Measurements from ENCODE around the gene NUP54. TPM values are rescaled to one million over a fixed set of nuclear protein-coding genes. Genes with fewer than 3 reads are reported as not detected.
A peak's percentile ranks its signal among the peaks of the same experiment; 100 is the strongest.

The NUP54 gene
- polyA plus RNA-seq, 1 donor: 47.1 TPM

DNA sequence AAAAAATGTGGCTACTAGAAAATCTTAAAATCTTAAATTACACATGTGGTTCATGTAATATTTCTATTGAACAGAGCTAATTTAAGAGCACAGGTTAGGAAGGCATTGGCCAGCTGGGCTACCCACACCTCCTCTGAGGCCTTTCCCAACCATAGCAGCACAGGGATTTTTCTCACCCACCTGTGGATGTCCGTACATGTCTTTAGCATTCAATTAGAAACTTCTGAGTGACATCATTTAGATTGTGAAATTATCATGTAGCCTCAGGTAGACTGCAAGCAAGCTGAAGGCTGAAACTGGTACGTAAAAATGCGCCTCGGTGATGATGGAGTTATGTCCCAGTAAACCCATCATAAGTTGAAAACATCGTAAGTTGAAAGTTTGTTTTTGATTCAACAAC lies 34.3 kb upstream of the NUP54 start:
- WGBS (ENCODE audit: insufficient coverage, low lambda C conversion rate): 100% methylated on average over 1 of the region's 5 CpGs
- Histone ChIP-seq H3K4me3 (ENCODE audit: low read length) (no peak overlapping the region), H3K4me1 (ENCODE audit: control insufficient read depth, insufficient read depth, low read length) (peaks cover 9% of the 10 kb centered on the region), H3K27me3 (ENCODE audit: control insufficient read depth, insufficient read depth, low read length) (no peaks in the 10 kb centered on the region), H3K36me3 (ENCODE audit: control insufficient read depth, insufficient read depth, low read length) (peaks cover 43% of the 10 kb centered on the region), H3K9me3 (ENCODE audit: control insufficient read depth, low read depth, low read length) (no peaks in the 10 kb centered on the region), H3K27ac (ENCODE audit: low read length) (no peak overlapping the region)
- DNase-seq: no peak

DNA sequence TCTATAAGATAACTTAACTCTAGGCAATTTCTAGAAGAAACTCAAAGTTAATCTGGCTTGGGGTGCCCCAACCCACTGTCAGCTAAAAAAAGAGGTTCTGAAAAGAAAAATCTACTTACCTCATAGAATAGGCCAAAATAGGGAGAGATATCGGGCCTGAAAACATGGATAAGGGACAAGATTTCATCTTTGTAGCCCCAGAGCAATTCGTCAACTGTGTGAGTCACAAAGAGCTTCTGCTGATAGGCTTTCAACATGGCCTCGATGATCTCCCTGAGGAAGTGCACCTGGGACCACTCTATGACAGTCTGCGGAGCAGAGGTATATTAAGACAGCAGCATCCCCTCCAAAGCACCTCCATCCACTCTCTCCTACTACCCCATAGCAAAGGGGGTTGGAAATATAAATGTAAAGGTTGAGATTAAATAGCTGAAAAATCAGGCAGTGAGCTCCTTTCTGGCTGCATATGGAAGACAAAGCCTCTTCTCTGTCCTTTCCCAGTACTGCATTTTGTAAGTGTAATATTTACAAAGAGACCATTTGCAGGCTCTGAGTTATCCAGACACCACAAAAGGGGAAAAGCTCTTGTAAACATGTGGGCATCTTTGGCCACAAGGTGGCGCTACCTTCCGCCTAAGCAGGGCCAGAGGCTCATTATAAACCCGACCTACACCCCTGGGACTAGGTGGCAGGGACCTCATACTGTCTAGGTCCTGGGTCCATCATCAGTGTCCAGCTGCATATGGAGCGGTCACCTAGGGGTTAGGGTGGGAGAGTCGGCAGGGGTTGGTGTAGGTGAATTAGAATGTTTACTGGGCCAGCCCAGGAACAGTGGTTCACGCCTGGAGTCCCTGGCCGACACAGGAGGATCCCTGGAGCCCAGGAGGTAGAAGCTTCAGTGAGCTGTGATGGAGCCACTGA lies 31.5 kb upstream of the NUP54 start:
- Histone ChIP-seq H3K4me3 (ENCODE audit: low read length) (no peak overlapping the region), H3K27me3 (ENCODE audit: control insufficient read depth, insufficient read depth, low read length) (no peaks in the 10 kb centered on the region), H3K4me1 (ENCODE audit: control insufficient read depth, insufficient read depth, low read length) (peaks cover 6% of the 10 kb centered on the region), H3K27ac (ENCODE audit: low read length) (peak overlapping the region; percentile 3), H3K36me3 (ENCODE audit: control insufficient read depth, insufficient read depth, low read length) (peaks cover 51% of the 10 kb centered on the region), H3K9me3 (ENCODE audit: control insufficient read depth, low read depth, low read length) (no peaks in the 10 kb centered on the region)
- peak; percentile 78 to 79 for DNase-seq
- no CpG with 5 or more reads among the region's 11 CpGs for WGBS (ENCODE audit: insufficient coverage, low lambda C conversion rate)

DNA sequence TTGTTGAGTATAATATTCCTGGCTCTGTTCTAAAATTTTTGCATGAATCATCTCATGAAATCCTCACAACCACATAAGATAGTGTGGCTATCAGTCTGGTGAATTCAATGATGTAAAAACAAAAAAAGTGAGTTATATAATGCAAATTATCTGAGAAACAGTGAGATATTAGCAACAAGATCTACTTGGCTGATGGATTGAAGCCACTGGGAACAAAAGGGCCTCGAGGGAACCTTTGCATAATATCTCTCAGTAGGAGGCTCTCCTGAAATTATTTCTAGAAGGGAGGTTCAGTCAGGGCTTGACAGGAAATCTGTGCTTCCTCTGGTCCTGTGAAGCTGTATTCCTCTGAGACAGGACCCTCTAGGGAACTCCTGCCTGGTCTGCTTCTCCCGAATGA lies 30.1 kb upstream of the NUP54 start:
- H3K27ac ChIP-seq (ENCODE audit: low read length): no peak overlapping the region
- no CpG with 5 or more reads among the region's 2 CpGs for WGBS (ENCODE audit: insufficient coverage, low lambda C conversion rate)
- peaks cover 57% of the 10 kb centered on the region for H3K36me3 ChIP-seq (ENCODE audit: control insufficient read depth, insufficient read depth, low read length)
- H3K4me3 ChIP-seq (ENCODE audit: low read length): no peak overlapping the region
- H3K27me3 ChIP-seq (ENCODE audit: control insufficient read depth, insufficient read depth, low read length): no peaks in the 10 kb centered on the region
- peaks cover 6% of the 10 kb centered on the region for H3K4me1 ChIP-seq (ENCODE audit: control insufficient read depth, insufficient read depth, low read length)
- no peaks in the 10 kb centered on the region for H3K9me3 ChIP-seq (ENCODE audit: control insufficient read depth, low read depth, low read length)
- no peak for DNase-seq

DNA sequence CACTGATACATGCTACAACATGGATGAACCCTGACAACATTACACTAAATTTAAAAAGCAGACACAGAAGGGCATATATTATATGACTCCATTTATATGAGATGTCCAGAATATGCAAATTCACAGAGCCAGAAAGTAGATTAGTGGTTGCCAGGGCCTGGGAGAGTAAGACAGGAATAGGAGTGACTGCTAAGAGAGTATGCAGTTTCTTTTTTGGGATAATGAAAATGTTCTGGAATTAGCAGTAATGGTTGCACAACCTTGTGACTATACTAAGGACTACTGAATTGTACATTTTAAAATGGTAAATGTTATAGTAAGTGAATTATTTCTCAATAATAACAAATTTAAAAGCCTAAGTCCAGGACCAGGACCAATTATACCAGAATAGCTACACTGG lies 29.5 kb upstream of the NUP54 start:
- H3K27ac ChIP-seq (ENCODE audit: low read length): no peak overlapping the region
- peaks cover 6% of the 10 kb centered on the region for H3K4me1 ChIP-seq (ENCODE audit: control insufficient read depth, insufficient read depth, low read length)
- H3K4me3 ChIP-seq (ENCODE audit: low read length): no peak overlapping the region
- H3K9me3 ChIP-seq (ENCODE audit: control insufficient read depth, low read depth, low read length): no peaks in the 10 kb centered on the region
- DNase-seq: no peak
- no peaks in the 10 kb centered on the region for H3K27me3 ChIP-seq (ENCODE audit: control insufficient read depth, insufficient read depth, low read length)
- H3K36me3 ChIP-seq (ENCODE audit: control insufficient read depth, insufficient read depth, low read length): peaks cover 62% of the 10 kb centered on the region

DNA sequence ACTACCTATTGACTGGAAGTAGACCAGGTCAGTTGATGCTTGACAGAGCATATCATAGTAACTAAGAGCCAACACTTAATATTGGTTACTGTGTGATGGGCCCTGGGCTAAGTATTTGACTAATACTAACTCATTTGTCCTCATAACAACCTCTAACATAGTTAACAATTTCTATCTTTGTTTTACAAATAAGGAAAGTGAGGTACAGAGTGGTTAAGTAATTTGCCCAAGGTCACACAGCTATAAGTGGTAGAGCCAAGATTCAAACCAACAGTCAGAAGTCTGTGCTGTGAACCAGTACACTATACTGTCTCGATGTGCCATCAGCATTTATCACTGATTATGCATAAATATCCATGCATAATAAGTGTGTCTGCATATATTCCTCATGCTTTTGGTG lies 27.1 kb upstream of the NUP54 start:
- H3K4me1 ChIP-seq (ENCODE audit: control insufficient read depth, insufficient read depth, low read length): peaks cover 6% of the 10 kb centered on the region
- H3K9me3 ChIP-seq (ENCODE audit: control insufficient read depth, low read depth, low read length): no peaks in the 10 kb centered on the region
- WGBS (ENCODE audit: insufficient coverage, low lambda C conversion rate): no CpG with 5 or more reads among the region's 1 CpG
- no peak overlapping the region for H3K27ac ChIP-seq (ENCODE audit: low read length)
- peaks cover 70% of the 10 kb centered on the region for H3K36me3 ChIP-seq (ENCODE audit: control insufficient read depth, insufficient read depth, low read length)
- no peaks in the 10 kb centered on the region for H3K27me3 ChIP-seq (ENCODE audit: control insufficient read depth, insufficient read depth, low read length)
- H3K4me3 ChIP-seq (ENCODE audit: low read length): no peak overlapping the region
- no peak for DNase-seq

DNA sequence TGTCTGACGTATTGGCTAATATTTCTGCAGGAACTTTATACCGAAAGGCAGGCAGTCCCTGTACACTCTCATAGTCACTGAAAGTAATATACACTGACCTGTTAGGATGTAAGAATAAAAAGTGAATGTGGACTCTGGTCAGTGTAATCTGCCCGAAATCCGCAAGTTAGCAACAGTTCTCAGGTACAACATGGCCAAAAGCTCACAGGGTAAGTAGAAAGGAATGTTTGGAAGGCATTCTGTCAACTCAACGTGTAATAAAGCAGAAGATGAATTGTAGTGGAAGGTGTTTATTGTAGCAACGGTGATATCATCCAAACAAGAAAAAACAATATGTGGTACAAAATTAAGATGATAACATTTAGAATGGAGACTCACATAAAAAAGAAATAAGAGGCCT lies 26.0 kb upstream of the NUP54 start:
- no peaks in the 10 kb centered on the region for H3K27me3 ChIP-seq (ENCODE audit: control insufficient read depth, insufficient read depth, low read length)
- no peak overlapping the region for H3K27ac ChIP-seq (ENCODE audit: low read length)
- H3K4me1 ChIP-seq (ENCODE audit: control insufficient read depth, insufficient read depth, low read length): no peaks in the 10 kb centered on the region
- H3K4me3 ChIP-seq (ENCODE audit: low read length): no peak overlapping the region
- peak in 1 of 2 donors; percentile 4 for DNase-seq
- WGBS (ENCODE audit: insufficient coverage, low lambda C conversion rate): 42% methylated on average over 4 of the region's 6 CpGs
- H3K36me3 ChIP-seq (ENCODE audit: control insufficient read depth, insufficient read depth, low read length): peaks cover 70% of the 10 kb centered on the region
- no peaks in the 10 kb centered on the region for H3K9me3 ChIP-seq (ENCODE audit: control insufficient read depth, low read depth, low read length)

DNA sequence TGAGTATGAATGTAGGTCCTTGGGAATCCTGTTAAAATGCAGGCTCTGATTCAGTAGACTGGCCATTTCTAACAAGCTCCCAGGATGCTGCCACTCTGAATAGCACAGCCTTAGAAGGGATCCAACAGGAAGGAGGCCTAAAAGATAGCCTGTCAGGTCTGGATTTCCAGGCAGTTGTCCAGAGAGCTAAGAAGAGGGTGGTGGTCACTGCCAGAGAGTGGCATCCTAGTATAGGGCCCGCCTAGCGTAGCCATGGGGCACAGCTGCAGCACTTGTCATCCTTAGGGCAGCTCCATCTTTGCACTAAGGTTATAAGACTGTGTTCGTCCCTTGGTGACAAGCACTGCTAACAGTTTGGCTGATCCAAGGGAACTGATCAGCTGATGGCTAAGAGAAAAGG lies 20.5 kb upstream of the NUP54 start:
- H3K4me1 ChIP-seq (ENCODE audit: control insufficient read depth, insufficient read depth, low read length): no peaks in the 10 kb centered on the region
- no peak for DNase-seq
- H3K27ac ChIP-seq (ENCODE audit: low read length): no peak overlapping the region
- no peak overlapping the region for H3K4me3 ChIP-seq (ENCODE audit: low read length)
- peaks cover 75% of the 10 kb centered on the region for H3K36me3 ChIP-seq (ENCODE audit: control insufficient read depth, insufficient read depth, low read length)
- no CpG with 5 or more reads among the region's 3 CpGs for WGBS (ENCODE audit: insufficient coverage, low lambda C conversion rate)
- no peaks in the 10 kb centered on the region for H3K9me3 ChIP-seq (ENCODE audit: control insufficient read depth, low read depth, low read length)
- no peaks in the 10 kb centered on the region for H3K27me3 ChIP-seq (ENCODE audit: control insufficient read depth, insufficient read depth, low read length)

DNA sequence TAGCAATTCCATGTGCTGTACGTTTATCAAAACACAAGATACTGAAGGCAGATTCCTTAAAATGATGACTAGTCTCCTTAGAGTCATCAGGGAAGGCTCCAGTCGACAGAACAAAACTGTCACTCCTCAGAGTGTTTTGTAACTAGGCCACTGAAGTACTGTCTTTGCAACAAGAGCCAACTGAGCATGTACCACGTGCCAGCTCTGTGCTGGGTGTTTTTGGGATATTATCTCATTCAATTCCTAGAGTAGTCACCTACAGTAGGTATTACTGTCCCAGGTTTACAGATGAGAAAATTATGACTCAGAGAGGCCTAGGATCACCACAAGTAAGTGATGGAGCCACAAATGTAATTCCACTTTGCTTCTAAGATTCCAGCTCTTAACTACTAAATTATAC lies 18.3 kb upstream of the NUP54 start:
- DNase-seq: no peak
- no peak overlapping the region for H3K4me3 ChIP-seq (ENCODE audit: low read length)
- no peak overlapping the region for H3K27ac ChIP-seq (ENCODE audit: low read length)
- no CpG with 5 or more reads among the region's 3 CpGs for WGBS (ENCODE audit: insufficient coverage, low lambda C conversion rate)
- no peaks in the 10 kb centered on the region for H3K9me3 ChIP-seq (ENCODE audit: control insufficient read depth, low read depth, low read length)
- no peaks in the 10 kb centered on the region for H3K4me1 ChIP-seq (ENCODE audit: control insufficient read depth, insufficient read depth, low read length)
- no peaks in the 10 kb centered on the region for H3K27me3 ChIP-seq (ENCODE audit: control insufficient read depth, insufficient read depth, low read length)
- peaks cover 78% of the 10 kb centered on the region for H3K36me3 ChIP-seq (ENCODE audit: control insufficient read depth, insufficient read depth, low read length)

DNA sequence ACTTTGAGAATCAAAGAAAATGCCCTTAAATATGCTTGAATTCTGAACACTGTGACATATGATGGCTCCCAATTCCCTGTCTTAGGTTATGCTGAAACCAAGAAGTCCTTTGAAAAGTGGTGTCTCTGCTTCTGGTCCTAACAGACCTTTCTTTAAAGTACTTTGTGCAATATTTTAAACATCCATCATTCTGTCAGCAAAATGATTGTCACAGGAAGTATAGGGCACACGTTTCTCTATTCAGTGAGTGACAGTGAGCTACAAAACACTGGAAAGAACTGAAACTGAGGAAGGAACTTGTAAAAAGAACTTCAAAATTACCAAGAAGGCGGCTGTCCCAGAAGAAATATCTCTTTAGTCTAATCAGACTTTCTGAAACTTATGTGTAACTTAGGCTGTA lies 12.2 kb upstream of the NUP54 start:
- Histone ChIP-seq H3K4me3 (ENCODE audit: low read length) (no peak overlapping the region), H3K27me3 (ENCODE audit: control insufficient read depth, insufficient read depth, low read length) (no peaks in the 10 kb centered on the region), H3K9me3 (ENCODE audit: control insufficient read depth, low read depth, low read length) (no peaks in the 10 kb centered on the region), H3K4me1 (ENCODE audit: control insufficient read depth, insufficient read depth, low read length) (no peaks in the 10 kb centered on the region), H3K27ac (ENCODE audit: low read length) (no peak overlapping the region), H3K36me3 (ENCODE audit: control insufficient read depth, insufficient read depth, low read length) (peaks cover 54% of the 10 kb centered on the region)
- DNase-seq: no peak
- 40% methylated on average over 1 of the region's 2 CpGs for WGBS (ENCODE audit: insufficient coverage, low lambda C conversion rate)

DNA sequence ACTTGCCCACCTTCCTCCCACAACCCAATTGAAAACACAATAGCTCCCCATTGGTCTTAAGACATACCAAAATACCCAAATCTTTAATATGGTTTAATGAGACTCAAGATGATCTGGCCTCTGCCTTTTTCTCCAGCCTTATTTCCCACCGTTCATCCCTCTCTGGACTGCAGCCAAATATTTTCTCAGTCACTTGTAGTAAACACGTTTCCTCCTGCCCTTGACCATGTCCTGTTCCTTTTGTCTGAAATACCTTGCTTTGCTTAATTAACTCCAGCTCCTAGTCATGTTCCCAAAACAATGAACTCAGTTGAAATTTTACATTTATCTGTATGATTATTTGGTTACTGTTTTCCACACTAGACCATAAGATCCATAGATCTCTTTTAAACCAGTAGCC lies 8.4 kb upstream of the NUP54 start:
- WGBS (ENCODE audit: insufficient coverage, low lambda C conversion rate): 71% methylated on average over 1 of the region's 2 CpGs
- DNase-seq: no peak
- Histone ChIP-seq H3K27ac (ENCODE audit: low read length) (no peak overlapping the region), H3K9me3 (ENCODE audit: control insufficient read depth, low read depth, low read length) (no peaks in the 10 kb centered on the region), H3K4me3 (ENCODE audit: low read length) (no peak overlapping the region), H3K36me3 (ENCODE audit: control insufficient read depth, insufficient read depth, low read length) (peaks cover 24% of the 10 kb centered on the region), H3K4me1 (ENCODE audit: control insufficient read depth, insufficient read depth, low read length) (no peaks in the 10 kb centered on the region), H3K27me3 (ENCODE audit: control insufficient read depth, insufficient read depth, low read length) (no peaks in the 10 kb centered on the region)

DNA sequence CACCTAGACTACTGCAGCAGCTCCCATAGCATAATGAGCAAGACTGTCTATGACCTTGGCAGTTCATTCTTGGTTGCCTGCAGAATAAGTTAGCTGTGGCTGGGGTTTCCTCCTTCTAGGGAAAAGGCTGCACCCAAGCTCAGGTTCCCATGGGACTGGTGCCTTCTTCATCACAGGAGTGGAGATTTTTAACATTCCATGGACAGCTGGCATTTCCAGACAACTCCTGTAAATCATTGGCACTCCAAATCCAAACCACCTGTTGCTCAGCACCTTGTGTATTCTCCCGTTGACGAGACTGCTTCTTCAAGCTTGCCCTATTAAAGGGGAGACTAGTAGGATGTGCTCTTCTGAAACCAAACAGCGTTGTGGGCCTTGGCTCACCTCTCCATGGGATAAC lies 7.8 kb upstream of the NUP54 start:
- Histone ChIP-seq H3K27ac (ENCODE audit: low read length) (no peak overlapping the region), H3K4me3 (ENCODE audit: low read length) (no peak overlapping the region), H3K27me3 (ENCODE audit: control insufficient read depth, insufficient read depth, low read length) (no peaks in the 10 kb centered on the region), H3K36me3 (ENCODE audit: control insufficient read depth, insufficient read depth, low read length) (peaks cover 19% of the 10 kb centered on the region), H3K9me3 (ENCODE audit: control insufficient read depth, low read depth, low read length) (no peaks in the 10 kb centered on the region), H3K4me1 (ENCODE audit: control insufficient read depth, insufficient read depth, low read length) (no peaks in the 10 kb centered on the region)
- no CpG with 5 or more reads among the region's 3 CpGs for WGBS (ENCODE audit: insufficient coverage, low lambda C conversion rate)
- no peak for DNase-seq
